A549 (cell line): ENCODE results near the gene CDAN1.

Experiments used
- CBX2 ChIP-seq: fragments of 200-600 bp; sonication (generic); IDR thresholded peaks from 2 replicates; pipeline ENCODE4 v1.6.1; 2016; ENCODE audit warnings: low read depth, mild to moderate bottlenecking, borderline replicate concordance
- CTCF ChIP-seq: fragments of >200 bp; sonication (Bioruptor Twin); formaldehyde crosslinking; IDR thresholded peaks from 3 replicates; pipeline ENCODE4 v1.5.1; 2016
- EP300 ChIP-seq, 2 experiments: fragments of >200 bp; sonication (Bioruptor Twin); formaldehyde crosslinking; IDR thresholded peaks; 2 replicates in 1 of 2; 3 replicates in 1 of 2; pipeline ENCODE4 v1.6.1; 2016 to 2017
- FOSB ChIP-seq: fragments of 250-450 bp; sonication (Bioruptor Pico); IDR thresholded peaks from 2 replicates; pipeline ENCODE4 v1.5.0; 2020; ENCODE audit warnings: mild to moderate bottlenecking, moderate library complexity
- HOXA7 ChIP-seq: fragments of 250-450 bp; sonication (Bioruptor Pico); IDR thresholded peaks from 2 replicates; pipeline ENCODE4 v1.5.0; 2020; ENCODE audit warnings: mild to moderate bottlenecking, moderate library complexity
- JUN ChIP-seq, 2 experiments: fragments of >200 bp; sonication (Bioruptor Twin); formaldehyde crosslinking; IDR thresholded peaks; 2 replicates in 1 of 2; 3 replicates in 1 of 2; pipeline ENCODE4 v1.6.1; 2016 to 2017
- POLR2A ChIP-seq: IDR thresholded peaks from 2 replicates; pipeline ENCODE4 v1.6.1; 2012; ENCODE audit warnings: mild to moderate bottlenecking, low read length
- RNF2 ChIP-seq: fragments of 200-600 bp; sonication (generic); IDR thresholded peaks from 2 replicates; pipeline ENCODE4 v1.6.1; 2016; ENCODE audit warnings: low read depth, mild to moderate bottlenecking, antibody characterized with exemption, moderate library complexity, borderline replicate concordance
- USF2 ChIP-seq: fragments of 450-650 bp; IDR thresholded peaks from 2 replicates; pipeline ENCODE4 v1.6.1; 2014; ENCODE audit warnings: antibody characterized with exemption
- ZFP36 ChIP-seq: fragments of 450-650 bp; IDR thresholded peaks from 2 replicates; pipeline ENCODE4 v1.6.1; 2014; ENCODE audit warnings: borderline replicate concordance; ENCODE audit not compliant: partially characterized antibody

GRCh38 chr15:42674472-42674871 lies 62.5 kb downstream of the CDAN1 start:
- TF ChIP-seq CTCF (no peak), RNF2 (no peak), USF2 (no peak), HOXA7 (CRISPR knock-in tag) (no peak), EP300 (IDR thresholded peaks at IDR 0.05) (no peak), ZFP36 (no peak), FOSB (CRISPR knock-in tag) (no peak), CBX2 (no peak), POLR2A (no peak), JUN (IDR thresholded peaks at IDR 0.05) (no peak)
